IPS-18c (cell line): Measurements from ENCODE around the gene DDX6.
"Not testable (repeated sequence)": the region's sequence is repeated elsewhere in the genome, so short reads cannot be mapped to it uniquely, and the experiment has no call there.

Experiments
- H3K4me3 ChIP-seq: 2 replicates; pipeline ENCODE4 v1.7.0; 2013; ENCODE audit warnings: low read depth, mild to moderate bottlenecking, low read length, moderate library complexity; ENCODE audit not compliant: insufficient read depth
- H3K9me3 ChIP-seq: one replicate; pipeline ENCODE4 v1.6.1; 2013; ENCODE audit warnings: mild to moderate bottlenecking, low read length, moderate library complexity; ENCODE audit not compliant: control insufficient read depth, insufficient read depth

Gene DDX6

DNA sequence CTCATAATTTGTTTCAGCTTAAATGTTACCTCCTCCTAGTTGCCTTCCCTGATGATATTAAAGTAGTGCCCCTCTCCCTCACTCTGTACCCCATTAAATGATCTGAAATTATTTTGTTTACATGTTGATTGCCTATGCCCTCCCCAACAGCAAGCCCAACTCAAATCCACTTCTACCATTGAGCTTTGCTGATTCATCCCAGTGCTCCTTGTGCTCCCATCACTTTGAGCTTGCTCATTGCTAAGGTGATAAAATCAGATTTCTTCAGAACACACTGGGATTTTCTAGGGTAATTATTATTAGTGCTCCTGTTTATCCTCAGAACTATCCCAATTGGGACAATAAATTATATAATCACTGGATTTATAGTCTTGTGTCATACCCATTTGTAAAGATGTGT, 8.4 kb upstream of the DDX6 start:
- no peaks in the 10 kb centered on the region for H3K9me3 ChIP-seq
- H3K4me3 ChIP-seq = no peak overlapping the region

DNA sequence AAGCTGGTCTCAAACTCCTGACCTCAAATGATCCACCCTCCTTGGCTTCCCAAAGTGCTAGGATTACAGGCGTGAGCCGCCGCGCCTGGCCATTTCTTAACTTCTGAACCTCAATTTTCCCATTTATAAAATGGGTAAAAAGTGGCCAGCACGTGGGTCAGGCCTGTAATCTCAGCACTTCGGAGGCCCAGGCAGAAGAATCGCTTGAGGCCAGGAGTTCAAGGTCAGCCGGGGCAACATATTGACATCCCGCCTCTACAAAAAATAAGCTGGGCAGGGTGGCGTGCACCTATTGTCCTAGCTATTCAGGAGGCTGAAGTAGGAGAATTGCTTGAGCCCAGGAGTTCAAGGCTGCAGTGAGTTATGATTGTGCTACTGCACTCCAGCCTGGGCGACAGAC, 6.5 kb upstream of the DDX6 start:
- Histone ChIP-seq H3K4me3 (no peak overlapping the region), H3K9me3 (no peaks in the 10 kb centered on the region)

DNA sequence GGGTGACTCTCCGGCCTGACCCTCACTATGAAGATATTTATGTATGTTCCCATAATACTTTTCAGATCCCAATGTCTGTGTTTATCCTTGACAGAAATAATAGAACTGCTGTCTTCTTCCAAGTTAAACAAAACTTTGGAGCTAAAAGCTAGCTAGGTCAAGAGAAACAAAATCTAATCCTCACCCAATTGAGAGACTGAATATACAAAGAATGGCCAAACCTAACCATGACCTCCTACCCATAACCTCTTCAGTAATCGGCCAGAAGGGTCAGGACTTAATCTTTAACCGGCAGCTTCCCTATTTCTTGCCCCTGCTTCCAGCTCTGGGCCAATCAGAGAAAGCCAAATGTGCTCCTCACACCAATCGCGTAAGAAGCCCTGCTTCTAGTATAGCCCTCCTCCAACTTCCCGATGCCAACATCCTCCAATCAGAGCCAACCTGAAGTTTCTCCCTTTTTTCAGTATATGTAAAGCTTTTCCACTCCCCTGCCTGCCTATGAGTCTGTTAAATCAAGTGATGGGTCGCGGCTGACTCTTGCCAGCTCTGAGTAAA, 1.7 kb upstream of the DDX6 start:
- H3K4me3 ChIP-seq = peak overlapping the region; percentile 98

DNA sequence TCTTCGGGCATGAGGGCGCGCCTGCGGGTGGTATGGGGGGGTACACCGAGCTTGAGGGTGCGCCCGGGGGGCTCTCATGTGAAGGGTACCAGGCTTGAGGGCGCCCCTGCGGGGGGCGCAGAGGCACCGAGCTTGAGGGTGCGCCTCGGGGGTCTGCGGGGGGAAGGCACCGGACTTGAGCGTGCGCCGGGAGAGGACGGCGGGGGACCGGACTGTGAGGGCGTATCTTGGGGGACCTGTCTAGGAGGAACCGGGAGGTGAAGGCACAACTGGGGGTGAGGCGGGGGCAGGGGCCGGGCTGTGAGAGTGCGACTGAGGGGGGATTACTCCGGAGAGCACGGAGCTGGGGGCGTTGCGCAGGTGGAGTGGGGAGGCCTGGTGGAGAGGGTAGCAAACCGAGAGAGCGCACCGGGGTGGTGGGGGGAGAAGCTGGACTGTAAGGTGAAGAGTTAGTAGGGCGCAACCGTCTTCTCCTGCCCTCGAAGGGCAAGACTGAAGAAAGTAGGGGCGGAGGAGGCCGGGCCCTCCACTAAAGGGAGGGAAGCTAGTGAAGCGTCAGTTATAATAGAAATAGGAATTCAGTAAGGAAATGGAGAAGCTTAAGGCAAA, 1.1 kb upstream of the DDX6 start:
- Histone ChIP-seq H3K4me3 (peak overlapping the region; percentile 98), H3K9me3 (no peaks in the 10 kb centered on the region)

More for the DNA sequence above, 1.7 kb upstream of the DDX6 start:
- H3K9me3 ChIP-seq = no peaks in the 10 kb centered on the region

DNA sequence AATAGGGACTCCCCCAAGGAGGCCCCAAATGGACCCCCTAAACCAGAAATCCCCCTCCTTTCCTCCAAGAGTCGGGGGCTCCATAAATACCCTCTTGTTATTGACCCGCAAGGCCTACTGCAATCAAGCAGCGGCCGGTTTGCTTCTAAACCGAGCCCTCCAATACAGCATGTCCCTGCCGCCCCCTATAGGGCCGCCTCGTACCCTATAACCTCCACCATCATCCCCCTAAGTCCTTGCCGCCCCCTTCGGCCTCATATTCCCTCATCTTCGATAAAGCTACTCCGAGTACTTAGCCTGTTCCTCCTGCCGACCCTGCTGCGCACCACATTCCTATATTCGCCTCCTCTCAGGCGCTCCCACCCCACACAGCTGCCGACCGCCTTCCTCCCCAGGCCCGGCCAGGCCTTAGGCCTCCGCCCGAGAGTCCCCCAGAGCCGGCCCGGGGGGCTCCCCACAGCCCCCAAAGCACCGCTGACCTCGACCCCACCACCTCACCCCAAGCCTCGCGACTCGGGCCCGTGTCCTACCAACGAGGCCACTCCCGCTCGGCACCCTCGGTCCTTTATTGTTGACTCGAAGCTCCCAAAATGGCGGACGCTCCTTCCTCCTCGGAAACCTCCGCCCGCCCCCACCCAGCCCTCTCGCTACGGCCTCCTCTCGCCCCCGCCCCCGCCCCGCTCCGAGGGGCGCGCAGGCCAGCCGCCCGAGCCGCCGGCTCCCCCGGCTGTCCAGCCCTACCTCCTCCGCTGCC, 430 bp downstream of the DDX6 start:
- no peaks in the 10 kb centered on the region for H3K9me3 ChIP-seq
- peak overlapping the region; percentile 98 for H3K4me3 ChIP-seq

DNA sequence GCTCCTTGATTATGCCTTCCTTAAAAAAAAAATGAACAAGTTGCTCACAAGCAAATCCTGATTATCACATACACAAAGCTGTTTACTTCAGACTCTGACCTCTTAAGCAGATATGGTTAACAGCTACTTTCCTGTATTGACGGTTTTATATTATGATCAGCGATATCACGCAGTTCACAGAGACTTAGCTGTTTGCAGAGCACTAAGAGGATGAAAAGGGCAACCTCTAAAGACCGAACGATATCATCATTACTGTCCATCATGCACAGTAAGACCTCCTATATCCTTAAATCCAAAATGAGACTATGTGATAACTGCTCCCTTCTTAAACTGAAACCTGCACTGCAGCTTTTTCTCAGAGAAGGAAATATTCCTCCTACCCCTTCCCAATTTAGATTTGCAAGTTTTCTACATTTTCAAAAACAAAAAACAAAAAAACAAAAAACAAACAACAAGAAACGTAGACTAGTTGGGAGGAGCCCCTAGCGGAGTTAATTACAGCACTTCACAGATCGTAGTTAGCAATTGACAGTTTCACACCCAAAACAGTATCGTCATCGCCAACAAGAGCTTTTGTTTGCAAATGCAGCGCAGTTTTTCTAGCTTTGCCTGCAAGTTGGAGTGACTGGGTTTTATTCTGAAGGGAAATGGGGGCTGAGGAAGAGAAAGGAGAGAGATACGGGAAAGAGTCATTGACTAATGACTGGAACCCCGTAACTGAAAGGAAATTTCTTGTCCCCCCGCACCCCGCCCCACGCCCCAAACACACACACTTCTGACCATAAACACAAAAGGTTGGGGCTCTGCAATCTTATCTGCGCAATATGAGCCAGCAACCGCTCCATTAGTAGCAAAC, 1.2 kb downstream of the DDX6 start:
- H3K4me3 ChIP-seq = peak overlapping the region; percentile 98
- H3K9me3 ChIP-seq = no peaks in the 10 kb centered on the region

DNA sequence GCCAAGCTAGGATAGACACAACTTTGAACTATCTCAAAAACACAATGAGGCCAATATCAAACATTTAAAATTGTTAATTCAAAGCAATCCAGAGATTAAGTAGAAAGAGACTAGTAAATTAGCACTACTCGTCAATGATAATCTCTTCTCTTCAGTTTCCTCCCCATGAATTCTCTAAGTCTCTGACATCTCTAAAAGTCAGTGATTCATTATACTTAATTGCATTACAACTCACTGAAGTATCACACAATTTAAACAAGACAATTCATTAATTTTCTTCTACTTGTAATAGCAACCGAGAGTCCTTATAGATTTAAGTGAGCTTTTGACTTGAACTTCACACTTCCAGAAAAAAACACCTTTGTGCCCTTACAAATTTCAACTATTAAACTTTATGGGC, 4.3 kb downstream of the DDX6 start:
- no peak overlapping the region for H3K4me3 ChIP-seq

DNA sequence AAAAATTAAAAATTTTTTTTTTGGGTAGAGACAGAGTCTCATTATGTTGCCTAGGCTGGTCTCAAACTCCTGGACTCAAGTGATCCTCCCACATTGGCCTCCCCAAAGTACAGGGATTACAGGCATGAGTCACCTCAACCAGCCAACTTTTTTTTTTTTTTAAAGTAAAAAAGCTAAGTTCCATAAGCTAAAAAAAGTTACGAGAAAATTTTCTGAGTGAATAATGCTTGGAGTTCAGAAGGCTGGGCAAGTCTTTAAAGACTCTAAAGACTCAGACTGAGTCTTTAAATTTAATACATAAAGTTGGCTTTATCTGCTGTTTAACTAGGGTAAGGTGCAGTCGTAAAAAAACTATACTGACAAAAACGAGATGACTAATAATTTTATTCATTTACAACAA, 5.6 kb downstream of the DDX6 start:
- Histone ChIP-seq H3K4me3 (no peak overlapping the region), H3K9me3 (no peaks in the 10 kb centered on the region)

More for the DNA sequence above, 4.3 kb downstream of the DDX6 start:
- no peaks in the 10 kb centered on the region for H3K9me3 ChIP-seq

DNA sequence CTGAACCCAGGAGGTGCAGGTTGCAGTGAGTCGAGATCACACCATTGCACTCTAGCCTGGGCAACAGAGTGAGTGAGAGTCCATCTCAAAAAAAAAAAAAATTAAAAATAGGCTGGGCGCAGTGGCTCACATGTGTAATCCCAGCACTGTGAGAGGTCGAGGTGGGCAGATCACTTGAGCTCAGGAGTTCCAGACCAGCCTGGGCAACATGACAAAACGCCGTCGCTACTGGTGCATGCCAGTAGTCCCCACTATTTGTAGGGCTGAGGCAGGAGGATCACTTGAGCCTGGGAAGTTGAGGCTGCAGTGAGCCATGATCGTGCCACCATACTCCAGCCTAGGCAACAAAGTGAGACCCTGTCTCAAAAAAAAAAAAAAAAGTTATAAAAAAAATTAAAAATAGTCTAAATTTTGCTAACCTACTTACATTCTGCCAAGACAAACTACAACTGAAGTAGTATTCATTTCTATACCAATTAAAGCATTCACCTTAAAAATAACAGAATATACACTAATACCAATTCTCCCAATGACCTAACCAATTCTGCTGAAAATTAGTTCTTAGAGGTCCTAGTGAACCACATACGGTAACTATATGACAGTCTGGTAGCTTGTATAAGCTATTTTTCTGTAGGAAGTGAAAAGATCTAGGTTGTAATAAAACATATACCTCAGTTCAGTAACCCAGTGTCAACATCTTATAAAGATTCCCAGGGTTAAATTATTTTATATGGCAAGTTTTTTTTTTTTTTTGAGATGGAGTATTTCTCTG, 7.1 kb downstream of the DDX6 start:
- H3K9me3 ChIP-seq = no peaks in the 10 kb centered on the region
- no peak overlapping the region for H3K4me3 ChIP-seq

DNA sequence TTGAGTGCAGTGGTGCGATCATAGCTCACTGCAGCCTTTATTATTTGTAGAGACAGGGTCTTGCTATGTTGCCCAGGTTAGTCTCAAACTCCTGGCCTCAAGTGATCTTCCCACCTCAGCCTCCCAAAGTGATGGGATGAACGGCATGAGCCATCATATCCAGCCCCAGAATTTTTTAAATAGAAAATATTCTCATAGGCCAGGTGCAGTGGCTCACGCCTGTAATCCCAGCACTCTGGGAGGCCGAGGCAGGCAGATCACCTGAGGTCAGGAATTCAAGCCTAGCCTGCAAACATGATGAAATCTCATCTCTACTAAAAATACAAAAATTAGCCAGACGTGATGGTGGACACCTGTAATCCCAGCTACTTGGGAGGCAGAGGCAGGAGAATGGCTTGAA, 7.6 kb downstream of the DDX6 start:
- H3K4me3 ChIP-seq, H3K9me3 ChIP-seq: not testable (repeated sequence)

DNA sequence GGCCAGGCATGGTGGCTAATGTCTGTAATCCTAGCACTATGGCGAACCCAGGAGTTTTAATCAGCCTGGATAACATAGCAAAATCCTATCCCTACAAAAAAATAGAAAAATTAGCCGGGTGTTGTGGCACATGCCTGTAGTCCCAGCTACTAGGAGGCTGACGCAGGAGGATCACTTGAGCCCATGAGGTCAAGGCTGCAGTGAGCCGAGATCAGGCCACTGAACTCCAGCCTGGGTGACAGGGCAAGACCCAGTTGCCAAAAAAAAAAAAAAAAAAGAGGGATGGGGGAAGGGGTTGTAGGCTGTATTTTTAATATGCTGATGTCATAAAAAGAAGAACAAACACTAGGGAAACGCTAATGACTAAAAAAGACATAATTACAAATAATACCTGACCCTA, 12.1 kb downstream of the DDX6 start:
- no peak overlapping the region for H3K4me3 ChIP-seq
- H3K9me3 ChIP-seq = no peaks in the 10 kb centered on the region

DNA sequence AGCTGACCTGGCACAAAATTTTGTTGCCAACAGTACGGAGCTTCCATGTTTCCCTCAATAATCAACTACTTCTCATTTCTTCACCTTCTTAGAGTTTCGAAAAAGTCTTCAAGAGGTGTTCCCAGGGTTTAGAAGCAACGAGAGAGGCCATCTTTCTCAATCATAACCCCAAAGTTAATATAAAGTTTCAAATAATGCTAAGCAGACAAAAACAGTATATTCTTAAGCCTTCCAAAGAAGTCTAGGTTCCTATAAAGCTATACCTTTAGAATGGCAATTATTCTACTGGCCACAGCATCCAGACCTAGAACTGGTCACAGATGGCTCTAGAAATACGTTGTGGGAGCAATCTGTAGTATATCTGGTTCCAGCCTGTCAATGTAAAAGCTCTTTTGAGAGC, 16.9 kb downstream of the DDX6 start:
- Histone ChIP-seq H3K4me3 (no peak overlapping the region), H3K9me3 (no peaks in the 10 kb centered on the region)

DNA sequence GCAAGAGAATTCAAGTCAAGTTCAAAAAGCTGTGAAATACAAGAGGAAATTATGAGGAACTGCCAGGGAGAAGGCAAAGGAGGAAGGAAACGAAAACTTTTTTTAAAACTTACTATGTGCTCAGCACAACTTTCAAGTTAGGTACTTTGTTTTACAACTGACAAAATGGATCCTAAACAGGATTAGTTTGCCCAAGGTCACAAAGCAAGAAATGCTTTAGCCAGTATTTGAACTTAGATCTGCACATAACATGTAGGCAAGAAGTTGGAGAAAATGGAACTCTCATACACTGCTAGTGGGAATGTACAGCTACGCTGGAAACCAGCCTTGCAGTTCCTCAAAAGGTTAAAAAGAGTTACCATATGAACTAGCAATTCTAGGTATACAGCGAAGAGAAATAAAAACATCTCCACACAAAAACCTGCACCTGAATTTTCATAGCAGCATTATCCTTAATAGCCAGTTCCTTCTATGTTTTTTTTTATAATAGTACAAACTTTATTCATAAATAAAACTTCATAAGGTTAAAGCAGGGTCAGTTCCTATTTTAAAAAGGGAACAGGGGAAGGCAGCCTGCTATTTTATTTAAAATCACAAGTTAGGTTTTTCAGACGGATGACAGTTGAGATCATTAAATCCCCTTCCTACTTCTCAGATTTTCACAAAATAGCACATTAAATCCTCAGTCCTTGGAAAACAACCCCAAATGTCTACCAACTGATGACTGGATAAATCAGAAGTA, 19.2 kb downstream of the DDX6 start:
- Histone ChIP-seq H3K9me3 (no peaks in the 10 kb centered on the region), H3K4me3 (no peak overlapping the region)

DNA sequence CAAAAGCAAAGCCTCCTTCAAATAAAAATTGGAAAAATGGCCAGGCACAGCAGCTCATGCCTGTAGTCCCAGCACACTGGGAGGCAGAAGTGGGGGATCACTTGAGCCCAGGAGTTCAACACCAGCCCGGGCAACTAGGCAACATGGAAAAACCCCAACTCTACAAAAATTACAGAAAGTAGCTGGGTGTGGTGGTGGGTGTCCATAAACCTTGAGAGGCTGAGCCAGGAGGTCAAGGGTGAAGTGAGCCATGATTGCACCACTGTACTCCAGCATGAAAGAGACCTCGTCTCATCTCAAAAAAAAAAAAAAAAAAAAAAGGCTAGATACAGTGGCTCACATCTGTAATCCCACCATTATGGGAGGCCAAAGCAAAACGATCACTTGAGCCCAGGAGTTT, 22.3 kb downstream of the DDX6 start:
- H3K4me3 ChIP-seq = no peak overlapping the region
- H3K9me3 ChIP-seq = no peaks in the 10 kb centered on the region

DNA sequence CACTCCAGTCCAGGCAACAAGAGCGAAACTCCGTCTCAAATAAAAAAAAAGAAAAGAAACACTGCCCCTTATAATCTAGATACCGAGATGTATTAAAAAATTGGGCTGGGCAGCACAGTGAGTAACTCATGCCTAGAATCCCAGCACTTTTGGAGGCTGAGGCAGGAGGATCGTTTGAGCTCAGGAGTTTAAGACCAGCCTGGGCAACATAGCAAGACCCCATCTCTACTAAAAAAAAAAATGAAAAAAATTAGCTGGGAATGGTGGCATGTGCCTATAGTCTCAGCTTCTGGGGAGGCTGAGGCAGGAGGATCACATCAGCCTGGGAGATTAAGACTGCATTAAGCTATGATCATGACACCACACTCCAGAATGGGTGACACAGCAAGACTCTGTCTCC, 24.9 kb downstream of the DDX6 start:
- no peak overlapping the region for H3K4me3 ChIP-seq

DNA sequence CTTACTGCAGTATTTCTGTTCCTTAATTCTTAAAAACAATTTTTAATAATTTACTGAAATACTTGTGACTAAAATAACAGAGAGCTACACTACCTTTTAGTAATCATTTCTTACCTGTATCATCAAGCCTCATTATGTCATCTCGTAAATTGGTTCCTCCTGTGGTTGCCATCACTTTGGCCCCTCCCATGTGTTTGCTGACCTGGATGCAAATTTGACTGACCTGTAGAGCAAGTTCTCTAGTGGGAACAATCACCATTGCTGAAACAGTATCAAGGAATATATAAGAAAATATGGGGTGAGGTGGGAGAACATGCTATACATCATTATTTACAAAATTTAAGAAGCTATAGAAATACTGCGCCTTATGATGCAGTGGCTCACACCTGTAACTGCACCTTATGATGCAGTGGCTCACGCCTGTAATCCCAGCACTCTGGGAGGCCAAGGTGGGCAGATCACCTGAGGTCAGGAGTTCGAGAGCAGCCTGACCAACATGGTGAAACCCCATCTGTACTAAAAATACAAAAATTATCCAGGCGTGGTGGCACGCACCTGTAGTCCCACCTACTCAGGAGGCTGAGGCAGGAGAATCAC, 25.8 kb downstream of the DDX6 start:
- not testable (repeated sequence) for H3K4me3 ChIP-seq

More for the DNA sequence above, 24.9 kb downstream of the DDX6 start:
- no peaks in the 10 kb centered on the region for H3K9me3 ChIP-seq

More for the DNA sequence above, 25.8 kb downstream of the DDX6 start:
- H3K9me3 ChIP-seq = not testable (repeated sequence)
